GM20431 (cell line): ENCODE results near the gene ATG3.
"Not testable (repeated sequence)": the region's sequence is repeated elsewhere in the genome, so short reads cannot be mapped to it uniquely, and the experiment has no call there.

ENCODE experiments used
- in situ Hi-C: fragments of 300-500 bp; cut with MseI, MboI; formaldehyde crosslinking; loops from one replicate; pipeline ENCODE4 v1.15.0; 2020; ENCODE audit warnings: low sequenced_read_pairs; ENCODE audit not compliant: unreplicated experiment

ATG3 gene

GRCh38 chr3:112564247-112564939 lies 2.6 kb upstream of the ATG3 start:
- in situ Hi-C loops, result not testable (repeated sequence)

- in situ Hi-C loops, result no loop called here
Measured at GRCh38 chr3:112561484-112561733, 353 bp downstream of the ATG3 start.

- in situ Hi-C loops, result no loop called here
Measured at GRCh38 chr3:112560721-112561483, 860 bp downstream of the ATG3 start.

- in situ Hi-C loops, result no loop called here
Measured at GRCh38 chr3:112560307-112560706, 1.5 kb downstream of the ATG3 start.

- in situ Hi-C loops, result no loop called here
Measured at GRCh38 chr3:112557976-112558375, 3.8 kb downstream of the ATG3 start.

- in situ Hi-C loops, result no loop called here
Measured at GRCh38 chr3:112555535-112556170, 6.1 kb downstream of the ATG3 start.

- in situ Hi-C loops, result no loop called here
Measured at GRCh38 chr3:112550859-112551258, 10.9 kb downstream of the ATG3 start.

GRCh38 chr3:112546216-112546759 lies 15.5 kb downstream of the ATG3 start:
- in situ Hi-C loops, result loop anchor here (25.0 kb wide), 1 partner anchor 409 kb away; the partner anchor contains the start of gene GCSAM

- in situ Hi-C loops, result loop anchor here (25.0 kb wide), 1 partner anchor 403 kb away; the partner anchor contains the start of gene GCSAM
Measured at GRCh38 chr3:112539825-112540650, 21.7 kb downstream of the ATG3 start.

- in situ Hi-C loops, result loop anchor here (25.0 kb wide), 1 partner anchor 394 kb away; the partner anchor contains the start of gene GCSAM
Measured at GRCh38 chr3:112531358-112531781, 30.4 kb downstream of the ATG3 start.

- in situ Hi-C loops, result loop anchor here (25.0 kb wide), 1 partner anchor 393 kb away; the partner anchor contains the start of gene GCSAM
Measured at GRCh38 chr3:112530573-112530972, 31.2 kb downstream of the ATG3 start.

GRCh38 chr3:112524127-112524526 lies 37.6 kb downstream of the ATG3 start:
- in situ Hi-C loops, result loop anchor here (10.0 kb wide), 1 partner anchor 199 kb away; no protein-coding TSS in a partner anchor

GRCh38 chr3:112519424-112520001 lies 42.2 kb downstream of the ATG3 start:
- in situ Hi-C loops, result loop anchor here (10.0 kb wide), 1 partner anchor 195 kb away; no protein-coding TSS in a partner anchor

GRCh38 chr3:112518970-112519369 lies 42.8 kb downstream of the ATG3 start:
- in situ Hi-C loops, result not testable (repeated sequence)

- in situ Hi-C loops, result no loop called here
Measured at GRCh38 chr3:112514527-112515128, 47.1 kb downstream of the ATG3 start.

GRCh38 chr3:112512320-112512719 lies 49.4 kb downstream of the ATG3 start:
- in situ Hi-C loops, result no loop called here

- in situ Hi-C loops, result no loop called here
Measured at GRCh38 chr3:112508860-112509259, 52.9 kb downstream of the ATG3 start.

- in situ Hi-C loops, result no loop called here
Measured at GRCh38 chr3:112508261-112508660, 53.5 kb downstream of the ATG3 start.

GRCh38 chr3:112505907-112506306 lies 55.9 kb downstream of the ATG3 start:
- in situ Hi-C loops, result no loop called here
